A673 (cell line): ENCODE results near the gene TPP1. TPM values are rescaled to one million over a fixed set of nuclear protein-coding genes. Genes with fewer than 3 reads are reported as not detected.
A peak's percentile ranks its signal among the peaks of the same experiment; 100 is the strongest.

Experiments
- BruUV-seq: library from RNA; stranded (reverse); fragments of 400-500 nt; replicated peaks from 2 replicates; lab custom pipeline; 2021; lab: Mats Ljungman, UMichigan
- CTCF ChIA-PET: fragments of 300-600 bp; sonication (Branson Sonifier 250); formaldehyde crosslinking; loops from one replicate; lab custom pipeline; 2022; ENCODE audit warnings: antibody characterized with exemption; lab: Charles Lee
- POLR2A ChIA-PET: fragments of 300-600 bp; sonication (Branson Sonifier 250); formaldehyde crosslinking; loops from one replicate; lab custom pipeline; 2022; ENCODE audit warnings: antibody characterized with exemption; ENCODE audit not compliant: low non-redundant PET; lab: Charles Lee
- DNase-seq: peaks from one replicate; pipeline ENCODE4 v3.0.0-alpha.2; 2015; ENCODE audit warnings: low spot score
- H3K27ac ChIP-seq: fragments of 200-600 bp; sonication (generic); 2 replicates; pipeline ENCODE4 v1.5.1; 2016; ENCODE audit warnings: mixed run types, low read depth, mild to moderate bottlenecking, mixed read lengths, antibody characterized with exemption, low read length; ENCODE audit not compliant: poor library complexity, severe bottlenecking
- H3K27me3 ChIP-seq: fragments of 200-600 bp; sonication (generic); replicated peaks from 2 replicates; pipeline ENCODE4 v1.6.1; 2017; ENCODE audit warnings: mixed run types, low read depth, mild to moderate bottlenecking, mixed read lengths, antibody characterized with exemption, low read length; ENCODE audit not compliant: insufficient read depth, poor library complexity
- H3K36me3 ChIP-seq: fragments of 200-600 bp; sonication (generic); 2 replicates; pipeline ENCODE4 v1.6.1; 2016; ENCODE audit warnings: mixed run types, mild to moderate bottlenecking, mixed read lengths, antibody characterized with exemption, low read length; ENCODE audit not compliant: insufficient read depth, poor library complexity, severe bottlenecking
- H3K4me1 ChIP-seq: fragments of 200-600 bp; sonication (generic); 2 replicates; pipeline ENCODE4 v1.6.1; 2017; ENCODE audit warnings: mixed run types, mild to moderate bottlenecking, mixed read lengths, antibody characterized with exemption, low read length; ENCODE audit not compliant: insufficient read depth, poor library complexity, severe bottlenecking
- H3K4me3 ChIP-seq: fragments of 200-600 bp; sonication (generic); 2 replicates; pipeline ENCODE4 v1.5.1; 2016; ENCODE audit warnings: low read depth, mixed run types, mild to moderate bottlenecking, mixed read lengths, low read length; ENCODE audit not compliant: poor library complexity, severe bottlenecking
- H3K9me3 ChIP-seq: fragments of 200-600 bp; sonication (generic); 2 replicates; pipeline ENCODE4 v1.6.1; 2016; ENCODE audit warnings: mixed run types, low read depth, mild to moderate bottlenecking, mixed read lengths, antibody characterized with exemption, low read length; ENCODE audit not compliant: poor library complexity, severe bottlenecking
- EZH2 ChIP-seq: fragments of 200-600 bp; sonication (generic); IDR thresholded peaks from 2 replicates; pipeline ENCODE4 v1.6.1; 2017; ENCODE audit warnings: borderline replicate concordance, low read depth, mild to moderate bottlenecking, mixed read lengths, antibody characterized with exemption, low read length; ENCODE audit not compliant: poor library complexity, severe bottlenecking
- intact Hi-C: fragments of 100-400 bp; cut with micrococcal nuclease; formaldehyde crosslinking; loops from one replicate; pipeline ENCODE4 v1.10.0; 2022; ENCODE audit not compliant: unreplicated experiment
- total RNA-seq: library from RNA; stranded (reverse); gene quantifications from 2 replicates; pipeline ENCODE4 v1.2.3, GENCODE V29; 2021
- TF ChIP-seq, protein P1 (sequence below): fragments of 300-800, 200-600 bp; sonication (generic); conservative IDR thresholded peaks from 2 replicates; pipeline ENCODE4 v1.5.1; 2017; ENCODE audit warnings: low read depth, mild to moderate bottlenecking, antibody characterized with exemption, low read length, moderate library complexity, mixed read lengths

Gene TPP1
- total RNA-seq, 1 experiment from 2014 or later: 53.0 TPM

GRCh38 chr11:6646918-6647679, 27.9 kb upstream of the TPP1 start:
- TF ChIP-seq, protein P1, sequence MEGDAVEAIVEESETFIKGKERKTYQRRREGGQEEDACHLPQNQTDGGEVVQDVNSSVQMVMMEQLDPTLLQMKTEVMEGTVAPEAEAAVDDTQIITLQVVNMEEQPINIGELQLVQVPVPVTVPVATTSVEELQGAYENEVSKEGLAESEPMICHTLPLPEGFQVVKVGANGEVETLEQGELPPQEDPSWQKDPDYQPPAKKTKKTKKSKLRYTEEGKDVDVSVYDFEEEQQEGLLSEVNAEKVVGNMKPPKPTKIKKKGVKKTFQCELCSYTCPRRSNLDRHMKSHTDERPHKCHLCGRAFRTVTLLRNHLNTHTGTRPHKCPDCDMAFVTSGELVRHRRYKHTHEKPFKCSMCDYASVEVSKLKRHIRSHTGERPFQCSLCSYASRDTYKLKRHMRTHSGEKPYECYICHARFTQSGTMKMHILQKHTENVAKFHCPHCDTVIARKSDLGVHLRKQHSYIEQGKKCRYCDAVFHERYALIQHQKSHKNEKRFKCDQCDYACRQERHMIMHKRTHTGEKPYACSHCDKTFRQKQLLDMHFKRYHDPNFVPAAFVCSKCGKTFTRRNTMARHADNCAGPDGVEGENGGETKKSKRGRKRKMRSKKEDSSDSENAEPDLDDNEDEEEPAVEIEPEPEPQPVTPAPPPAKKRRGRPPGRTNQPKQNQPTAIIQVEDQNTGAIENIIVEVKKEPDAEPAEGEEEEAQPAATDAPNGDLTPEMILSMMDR: no peak
- no peak for TF ChIP-seq EZH2
- H3K4me1 ChIP-seq: peaks cover 15% of the 10 kb centered on the region
- BruUV-seq: no TSS peak
- peak overlapping the region; percentile 61 for H3K27ac ChIP-seq
- no peak overlapping the region for H3K4me3 ChIP-seq
- intact Hi-C loops: no loop called here
- POLR2A ChIA-PET: interaction anchor here (0.6 kb wide), 1 partner anchor 622 kb away, joined by 13 read pairs; no protein-coding TSS in a partner anchor
- CTCF ChIA-PET: interaction anchor here (1.1 to 1.2 kb wide), 2 partner anchors 36 to 116 kb away, joined by 3 to 4 read pairs; partner anchors contain the start of gene MRPL17
- H3K36me3 ChIP-seq: no peaks in the 10 kb centered on the region
- H3K27me3 ChIP-seq: no peaks in the 10 kb centered on the region
- no peaks in the 10 kb centered on the region for H3K9me3 ChIP-seq
- peak; percentile 57 for DNase-seq

GRCh38 chr11:6646576-6646917, 27.3 kb upstream of the TPP1 start:
- Histone ChIP-seq H3K27me3 (no peaks in the 10 kb centered on the region), H3K4me1 (peaks cover 15% of the 10 kb centered on the region), H3K9me3 (no peaks in the 10 kb centered on the region), H3K4me3 (no peak overlapping the region), H3K27ac (peak overlapping the region; percentile 61), H3K36me3 (no peaks in the 10 kb centered on the region)
- no peak for TF ChIP-seq EZH2
- TF ChIP-seq, protein P1: no peak
- intact Hi-C loops: no loop called here
- no TSS peak for BruUV-seq
- peak; percentile 51 for DNase-seq
- ChIA-PET CTCF (no interaction called here), POLR2A (interaction anchor here (0.6 kb wide), 1 partner anchor 622 kb away, joined by 13 read pairs; no protein-coding TSS in a partner anchor)

- CTCF ChIA-PET: no interaction called here
- POLR2A ChIA-PET: interaction anchor here (0.6 kb wide), 1 partner anchor 621 kb away, joined by 13 read pairs; no protein-coding TSS in a partner anchor
- BruUV-seq: no TSS peak
- no peak overlapping the region for H3K27ac ChIP-seq
- DNase-seq: no peak
- no peaks in the 10 kb centered on the region for H3K27me3 ChIP-seq
- no peaks in the 10 kb centered on the region for H3K36me3 ChIP-seq
- H3K4me1 ChIP-seq: peaks cover 15% of the 10 kb centered on the region
- no peaks in the 10 kb centered on the region for H3K9me3 ChIP-seq
- H3K4me3 ChIP-seq: no peak overlapping the region
- intact Hi-C loops: no loop called here
- TF ChIP-seq, protein P1: no peak
- TF ChIP-seq EZH2: no peak
Measured at GRCh38 chr11:6646071-6646470, 26.8 kb upstream of the TPP1 start.
